ENCODE measurements around the gene TSHZ2. TPM values are rescaled to one million over a fixed set of nuclear protein-coding genes. Genes with fewer than 3 reads are reported as not detected.

The TSHZ2 gene
- total and polyA plus RNA-seq, 2 of the 4 experiments (the other 2 are of a cell fraction), result under 0.01 to 0.02 TPM

DNA sequence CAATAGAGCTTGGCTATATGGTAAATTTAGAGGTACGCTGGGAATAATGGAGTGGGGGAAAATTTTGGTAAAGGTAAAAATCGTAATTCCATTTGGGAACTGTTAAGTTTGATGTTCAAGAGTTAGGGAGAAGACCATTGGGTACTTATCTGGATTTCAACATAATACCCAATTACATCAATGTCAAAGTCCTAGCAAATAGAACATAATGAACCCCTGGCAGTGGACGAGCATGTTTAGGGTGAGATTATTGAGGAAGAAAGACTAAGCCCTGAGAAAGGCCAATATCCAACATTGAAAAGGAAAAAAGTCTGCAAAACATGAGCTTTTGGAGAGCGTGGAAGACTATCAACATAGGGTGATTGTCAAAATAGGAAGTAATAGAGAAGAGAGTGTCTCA is 106.6 kb downstream of the TSHZ2 start:
- Histone ChIP-seq H3K9me3 (ENCODE audit: control insufficient read depth, insufficient read depth, low read length) (no peaks in the 10 kb centered on the region), H2BK5ac (ENCODE audit: low read depth, low read length, poor library complexity, severe bottlenecking) (no peak overlapping the region), H2AFZ (replicated peaks; ENCODE audit: low read length, poor library complexity) (no peak overlapping the region), H2AK9ac (replicated peaks; ENCODE audit: low read depth, low read length, poor library complexity) (no peak overlapping the region), H3K27me3 (ENCODE audit: control insufficient read depth, insufficient read depth, low read length) (no peaks in the 10 kb centered on the region), H4K20me1 (ENCODE audit: insufficient read depth, low read length) (no peaks in the 10 kb centered on the region), H3K18ac (ENCODE audit: low read depth, low read length) (no peak overlapping the region), H2BK120ac (ENCODE audit: low read depth, low read length) (no peak overlapping the region), H3K79me1 (ENCODE audit: low read depth in 1 of 2, low read length in 2 of 2) (no peaks in the 10 kb centered on the region), H3K9ac (ENCODE audit: low read depth, low read length) (no peak overlapping the region), H3K14ac (replicated peaks; ENCODE audit: low read depth, low read length) (no peak overlapping the region), H2BK15ac (ENCODE audit: low read depth, low read length) (no peak overlapping the region), H3K4me2 (ENCODE audit: low read depth, low read length) (no peak overlapping the region), H3K4me1 (ENCODE audit: control insufficient read depth, insufficient read depth, low read length) (no peaks in the 10 kb centered on the region), H4K8ac (ENCODE audit: low read depth in 2 of 2, low read length in 2 of 2) (no peak overlapping the region), H3K9me1 (ENCODE audit: insufficient read depth, low read length) (no peaks in the 10 kb centered on the region; the same call in 1 of the 2 replicates), H4K5ac (ENCODE audit: low read depth, low read length) (no peak overlapping the region), H3K36me3 (ENCODE audit: control insufficient read depth, insufficient read depth, low read length) (no peaks in the 10 kb centered on the region), H2BK20ac (ENCODE audit: low read depth, low read length) (no peak overlapping the region), H2AK5ac (ENCODE audit: low read depth, low read length) (no peak overlapping the region), H3K27ac (ENCODE audit: insufficient read depth, low read length) (no peak overlapping the region), H3K4me3 (ENCODE audit: insufficient read depth, low read depth, low read length) (no peak overlapping the region), H4K91ac (ENCODE audit: insufficient read depth, low read depth, low read length) (no peak overlapping the region), H3K23ac (ENCODE audit: low read depth, low read length) (no peak overlapping the region), H3K4ac (ENCODE audit: low read depth, low read length) (no peak overlapping the region), H3K56ac (ENCODE audit: extremely low read depth, insufficient read depth, low read length) (no peak overlapping the region)
- BruUV-seq (replicated peaks), result no TSS peak
- in situ Hi-C loops (cut with MboI; ENCODE audit: low sequenced_read_pairs) (no loop called here), dilution Hi-C loops (cut with HindIII; ENCODE audit: low sequenced_read_pairs, unreplicated experiment) (no loop called here), intact Hi-C loops (cut with micrococcal nuclease) (no loop called here)
- DNase-seq, result no peak
- TF ChIP-seq FOS (IDR thresholded peaks at IDR 0.05; ENCODE audit: low read depth, low read length), result no peak
- TF ChIP-seq CEBPB (IDR thresholded peaks at IDR 0.05; ENCODE audit: low read depth, low read length), result no peak
- TF ChIP-seq BHLHE40 (IDR thresholded peaks at IDR 0.05; ENCODE audit: low read depth, low read length), result no peak
- TF ChIP-seq, protein P1, sequence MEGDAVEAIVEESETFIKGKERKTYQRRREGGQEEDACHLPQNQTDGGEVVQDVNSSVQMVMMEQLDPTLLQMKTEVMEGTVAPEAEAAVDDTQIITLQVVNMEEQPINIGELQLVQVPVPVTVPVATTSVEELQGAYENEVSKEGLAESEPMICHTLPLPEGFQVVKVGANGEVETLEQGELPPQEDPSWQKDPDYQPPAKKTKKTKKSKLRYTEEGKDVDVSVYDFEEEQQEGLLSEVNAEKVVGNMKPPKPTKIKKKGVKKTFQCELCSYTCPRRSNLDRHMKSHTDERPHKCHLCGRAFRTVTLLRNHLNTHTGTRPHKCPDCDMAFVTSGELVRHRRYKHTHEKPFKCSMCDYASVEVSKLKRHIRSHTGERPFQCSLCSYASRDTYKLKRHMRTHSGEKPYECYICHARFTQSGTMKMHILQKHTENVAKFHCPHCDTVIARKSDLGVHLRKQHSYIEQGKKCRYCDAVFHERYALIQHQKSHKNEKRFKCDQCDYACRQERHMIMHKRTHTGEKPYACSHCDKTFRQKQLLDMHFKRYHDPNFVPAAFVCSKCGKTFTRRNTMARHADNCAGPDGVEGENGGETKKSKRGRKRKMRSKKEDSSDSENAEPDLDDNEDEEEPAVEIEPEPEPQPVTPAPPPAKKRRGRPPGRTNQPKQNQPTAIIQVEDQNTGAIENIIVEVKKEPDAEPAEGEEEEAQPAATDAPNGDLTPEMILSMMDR (conservative IDR thresholded peaks at IDR 0.05; ENCODE audit: low read depth, low read length), result no peak
- no peak for TF ChIP-seq MXI1 (IDR thresholded peaks at IDR 0.05; ENCODE audit: borderline replicate concordance, low read depth, low read length)
- TF ChIP-seq, protein P2, sequence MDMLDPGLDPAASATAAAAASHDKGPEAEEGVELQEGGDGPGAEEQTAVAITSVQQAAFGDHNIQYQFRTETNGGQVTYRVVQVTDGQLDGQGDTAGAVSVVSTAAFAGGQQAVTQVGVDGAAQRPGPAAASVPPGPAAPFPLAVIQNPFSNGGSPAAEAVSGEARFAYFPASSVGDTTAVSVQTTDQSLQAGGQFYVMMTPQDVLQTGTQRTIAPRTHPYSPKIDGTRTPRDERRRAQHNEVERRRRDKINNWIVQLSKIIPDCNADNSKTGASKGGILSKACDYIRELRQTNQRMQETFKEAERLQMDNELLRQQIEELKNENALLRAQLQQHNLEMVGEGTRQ (IDR thresholded peaks at IDR 0.05; ENCODE audit: low read depth, low read length), result no peak
- TF ChIP-seq MAFK (IDR thresholded peaks at IDR 0.05; ENCODE audit: low read depth, low read length), result no peak
- TF ChIP-seq MAZ (IDR thresholded peaks at IDR 0.05; ENCODE audit: borderline replicate concordance, low read depth, low read length), result no peak
- no peak for TF ChIP-seq SMC3 (IDR thresholded peaks at IDR 0.05; ENCODE audit: low read depth, low read length)
- no peak for TF ChIP-seq RAD21 (IDR thresholded peaks at IDR 0.05; ENCODE audit: low read length)
- ATAC-seq (ENCODE audit: low read depth), result no peak
- CTCF ChIA-PET, result no interaction called here
- WGBS, 2 experiments (ENCODE audit: extremely low coverage in 2 of 2, insufficient read length in 1 of 2), result 67 to 100% methylated on average over 1 to 2 of the region's 4 CpGs
- POLR2A ChIA-PET (ENCODE audit: unreplicated experiment), result no interaction called here

Data from IMR-90 (cell line).